ENCODE measurements around the gene VPS8. TPM values are rescaled to one million over a fixed set of nuclear protein-coding genes. Genes with fewer than 3 reads are reported as not detected.

VPS8 gene
- total and polyA plus RNA-seq, 2 of the 8 experiments (the other 6 are each of a cell fraction or from before 2014, with no cell fraction given): 13.0 to 41.0 TPM

DNA sequence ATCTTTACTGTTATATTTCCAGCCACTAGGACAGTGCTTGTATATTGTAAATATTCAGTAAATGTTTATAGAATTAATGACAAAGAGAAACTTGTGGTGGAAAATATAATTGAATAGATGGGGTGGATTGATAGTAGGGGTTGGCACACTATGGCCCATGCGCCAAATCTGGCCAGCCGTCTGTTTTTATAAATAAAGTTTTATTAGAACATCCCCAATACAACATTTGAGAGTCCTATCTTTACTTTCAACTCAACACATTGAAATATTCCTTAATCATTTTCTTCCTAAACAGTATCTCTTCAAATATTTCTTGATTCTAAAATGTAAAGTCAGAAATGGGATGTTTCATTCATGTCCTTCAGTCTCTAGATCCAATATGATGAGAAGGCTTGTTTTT is 45.1 kb downstream of the VPS8 start:
- H2AK5ac ChIP-seq (ENCODE audit: low read depth, low read length): no peak overlapping the region
- H2BK12ac ChIP-seq (ENCODE audit: low read depth, low read length): no peak overlapping the region
- no peaks in the 10 kb centered on the region for H3K4me1 ChIP-seq (replicated peaks in 1 of 4; ENCODE audit: control insufficient read depth in 3 of 4, insufficient read depth in 4 of 4, low read length in 3 of 4)
- no peak overlapping the region for H3K27ac ChIP-seq (ENCODE audit: low read depth, low read length)
- no peaks in the 10 kb centered on the region for H3K27me3 ChIP-seq (replicated peaks in 1 of 4; ENCODE audit: control insufficient read depth in 3 of 4, extremely low read depth in 1 of 4, insufficient read depth in 3 of 4, low read length in 3 of 4)
- POLR2A ChIA-PET (ENCODE audit: partially characterized antibody): no interaction called here
- no peak for FAIRE-seq
- no peak for DNase-seq (ENCODE audit: low read depth in 1 of 2, low spot score in 2 of 2)
- H3K4ac ChIP-seq (replicated peaks; ENCODE audit: insufficient read length, low read depth, low read length): no peak overlapping the region
- WGBS, 2 experiments (ENCODE audit: extremely low coverage in 1 of 2, insufficient coverage in 1 of 2, insufficient read length in 1 of 2, insufficient replicate concordance in 2 of 2, low coverage in 1 of 2, low lambda C conversion rate in 2 of 2, missing lambda C conversion rate in 1 of 2): 95% methylated on average over 2 of the region's 2 CpGs; no CpG with 5 or more reads in 1 of the 2 experiments
- no peak overlapping the region for H4K91ac ChIP-seq (replicated peaks; ENCODE audit: insufficient read length, low read length)
- H3K56ac ChIP-seq (replicated peaks; ENCODE audit: insufficient read length, low read depth, low read length): no peak overlapping the region
- no peak overlapping the region for H2BK5ac ChIP-seq (ENCODE audit: low read depth, low read length)
- no peak overlapping the region for H2AFZ ChIP-seq (ENCODE audit: low read length)
- H4K20me1 ChIP-seq (replicated peaks in 1 of 2; ENCODE audit: control insufficient read depth in 1 of 2, insufficient read depth in 2 of 2, low read length in 2 of 2): no peaks in the 10 kb centered on the region
- no peak overlapping the region for H3K23ac ChIP-seq (ENCODE audit: insufficient read length)
- no peaks in the 10 kb centered on the region for H3K79me1 ChIP-seq (ENCODE audit: low read depth, low read length)
- H3K14ac ChIP-seq (ENCODE audit: insufficient read length): no peak overlapping the region
- no peak for TF ChIP-seq BRCA1 (IDR thresholded peaks at IDR 0.05; ENCODE audit: low read depth, low read length)
- no peaks in the 10 kb centered on the region for H3K23me2 ChIP-seq (ENCODE audit: low read depth, low read length)
- H2BK15ac ChIP-seq (ENCODE audit: low read length): no peak overlapping the region
- H4K5ac ChIP-seq (ENCODE audit: insufficient read length, low read depth, low read length): no peak overlapping the region
- H3K36me3 ChIP-seq (ENCODE audit: control insufficient read depth in 2 of 4, insufficient read depth in 4 of 4, low read length in 3 of 4): peaks cover 2 to 25% (median 13%) of the 10 kb centered on the region in 4 experiments; a peak in 5 of 8 replicates
- no peak overlapping the region for H2BK120ac ChIP-seq (replicated peaks; ENCODE audit: low read depth, low read length)
- H3K9me3 ChIP-seq (ENCODE audit: insufficient read depth in 2 of 2, low read depth in 1 of 2, low read length in 1 of 2): no peaks in the 10 kb centered on the region
- H4K8ac ChIP-seq (ENCODE audit: extremely low read depth, insufficient read depth, low read length): no peak overlapping the region
- CTCF ChIA-PET (ENCODE audit: partially characterized antibody): interaction anchor here (0.8 to 1.1 kb wide), 2 partner anchors 19 to 321 kb away, joined by 3 read pairs; no protein-coding TSS in a partner anchor
- H3K4me2 ChIP-seq (ENCODE audit: insufficient read depth in 1 of 2, low read depth in 2 of 2, low read length in 2 of 2): no peak overlapping the region
- no peak overlapping the region for H2BK20ac ChIP-seq (ENCODE audit: low read length)
- H3K79me2 ChIP-seq (ENCODE audit: control insufficient read depth in 1 of 2, insufficient read depth in 2 of 2, low read length in 2 of 2): no peaks in the 10 kb centered on the region
- H3K4me3 ChIP-seq (ENCODE audit: extremely low read depth in 1 of 4, insufficient read depth in 2 of 4, low read depth in 3 of 4, low read length in 4 of 4): no peak overlapping the region
- no peak overlapping the region for H3K9ac ChIP-seq (replicated peaks in 1 of 4; ENCODE audit: extremely low read depth in 1 of 4, low read depth in 3 of 4, low read length in 3 of 4)
- H3K18ac ChIP-seq (ENCODE audit: extremely low read depth, low read length): no peak overlapping the region
